Measurements from ENCODE around the gene PDZD2. TPM values are rescaled to one million over a fixed set of nuclear protein-coding genes. Genes with fewer than 3 reads are reported as not detected.

PDZD2 gene
- total RNA-seq, 1 experiment from 2014 or later: 2.2 TPM

- CTCF ChIA-PET: no interaction called here
- Histone ChIP-seq H3K36me3 (ENCODE audit: insufficient read depth, low read length, poor library complexity, severe bottlenecking) (no peaks in the 10 kb centered on the region), H3K27ac (ENCODE audit: low read depth, low read length, poor library complexity, severe bottlenecking) (no peak overlapping the region), H3K4me1 (ENCODE audit: insufficient read depth, low read length, poor library complexity, severe bottlenecking) (no peaks in the 10 kb centered on the region), H3K4me3 (ENCODE audit: low read depth, low read length, poor library complexity, severe bottlenecking) (no peak overlapping the region), H3K9me3 (ENCODE audit: low read depth, low read length, poor library complexity, severe bottlenecking) (no peaks in the 10 kb centered on the region), H3K27me3 (replicated peaks; ENCODE audit: insufficient read depth, low read depth, low read length, poor library complexity) (no peaks in the 10 kb centered on the region)
- POLR2A ChIA-PET (ENCODE audit: low non-redundant PET): no interaction called here
- TF ChIP-seq EZH2 (IDR thresholded peaks at IDR 0.05; ENCODE audit: borderline replicate concordance, low read depth, low read length, poor library complexity, severe bottlenecking): no peak
- TF ChIP-seq, protein P1, sequence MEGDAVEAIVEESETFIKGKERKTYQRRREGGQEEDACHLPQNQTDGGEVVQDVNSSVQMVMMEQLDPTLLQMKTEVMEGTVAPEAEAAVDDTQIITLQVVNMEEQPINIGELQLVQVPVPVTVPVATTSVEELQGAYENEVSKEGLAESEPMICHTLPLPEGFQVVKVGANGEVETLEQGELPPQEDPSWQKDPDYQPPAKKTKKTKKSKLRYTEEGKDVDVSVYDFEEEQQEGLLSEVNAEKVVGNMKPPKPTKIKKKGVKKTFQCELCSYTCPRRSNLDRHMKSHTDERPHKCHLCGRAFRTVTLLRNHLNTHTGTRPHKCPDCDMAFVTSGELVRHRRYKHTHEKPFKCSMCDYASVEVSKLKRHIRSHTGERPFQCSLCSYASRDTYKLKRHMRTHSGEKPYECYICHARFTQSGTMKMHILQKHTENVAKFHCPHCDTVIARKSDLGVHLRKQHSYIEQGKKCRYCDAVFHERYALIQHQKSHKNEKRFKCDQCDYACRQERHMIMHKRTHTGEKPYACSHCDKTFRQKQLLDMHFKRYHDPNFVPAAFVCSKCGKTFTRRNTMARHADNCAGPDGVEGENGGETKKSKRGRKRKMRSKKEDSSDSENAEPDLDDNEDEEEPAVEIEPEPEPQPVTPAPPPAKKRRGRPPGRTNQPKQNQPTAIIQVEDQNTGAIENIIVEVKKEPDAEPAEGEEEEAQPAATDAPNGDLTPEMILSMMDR (conservative IDR thresholded peaks at IDR 0.05; ENCODE audit: low read depth, low read length): no peak
- no peak for DNase-seq (ENCODE audit: low spot score)
- BruUV-seq (replicated peaks): no TSS peak
- intact Hi-C loops (cut with micrococcal nuclease; ENCODE audit: unreplicated experiment): no loop called here
Measured at GRCh38 chr5:31794009-31794408, 155.1 kb downstream of the PDZD2 start.

DNA sequence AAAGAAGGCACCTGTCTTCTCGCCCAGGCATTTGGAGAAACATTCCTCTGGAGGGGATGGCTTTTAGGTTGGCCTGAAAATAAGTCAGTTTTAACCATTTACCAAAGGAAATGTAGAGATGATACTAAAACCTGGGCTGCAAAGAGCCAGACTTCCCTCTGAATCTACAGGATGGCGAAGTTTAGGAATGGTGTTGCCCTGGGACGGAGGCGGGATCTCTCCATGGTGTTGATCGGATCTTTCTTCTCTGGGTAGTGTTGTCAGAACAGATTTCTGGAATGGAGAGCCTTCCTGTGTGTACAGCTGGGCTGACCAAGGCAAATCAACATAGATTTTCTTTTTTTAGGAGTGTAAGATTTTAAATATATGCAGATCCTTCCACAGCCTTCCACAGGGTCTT lies 159.2 kb downstream of the PDZD2 start:
- CTCF ChIA-PET: no interaction called here
- no TSS peak for BruUV-seq (replicated peaks)

DNA sequence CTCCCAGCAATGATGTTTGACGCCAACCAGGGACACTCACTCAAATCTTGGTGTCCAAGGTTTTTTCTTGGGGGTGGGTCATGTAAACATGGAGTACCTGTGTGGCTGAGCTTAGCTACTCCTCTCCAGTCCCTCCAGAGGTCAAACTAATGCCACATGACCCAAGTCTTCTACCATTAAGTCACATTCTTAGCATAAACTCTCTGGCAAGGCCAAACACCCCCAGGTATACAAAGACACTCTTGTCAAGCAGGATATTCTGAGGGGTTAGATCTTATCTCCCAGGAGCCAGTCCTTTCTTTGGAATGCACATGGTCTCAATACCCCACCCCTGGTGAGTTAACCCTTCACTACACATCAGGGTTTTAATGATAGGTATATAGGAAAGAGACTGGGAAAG lies 161.4 kb downstream of the PDZD2 start:
- no peak overlapping the region for H3K27ac ChIP-seq (ENCODE audit: low read depth, low read length, poor library complexity, severe bottlenecking)
- no peaks in the 10 kb centered on the region for H3K4me1 ChIP-seq (ENCODE audit: insufficient read depth, low read length, poor library complexity, severe bottlenecking)
- H3K9me3 ChIP-seq (ENCODE audit: low read depth, low read length, poor library complexity, severe bottlenecking): no peaks in the 10 kb centered on the region
- DNase-seq (ENCODE audit: low spot score): no peak
- CTCF ChIA-PET: no interaction called here
- intact Hi-C loops (cut with micrococcal nuclease; ENCODE audit: unreplicated experiment): no loop called here
- H3K4me3 ChIP-seq (ENCODE audit: low read depth, low read length, poor library complexity, severe bottlenecking): no peak overlapping the region
- peaks cover 5% of the 10 kb centered on the region for H3K27me3 ChIP-seq (replicated peaks; ENCODE audit: insufficient read depth, low read depth, low read length, poor library complexity)
- no peak for TF ChIP-seq EZH2 (IDR thresholded peaks at IDR 0.05; ENCODE audit: borderline replicate concordance, low read depth, low read length, poor library complexity, severe bottlenecking)
- TF ChIP-seq, protein P1 (conservative IDR thresholded peaks at IDR 0.05; ENCODE audit: low read depth, low read length): no peak
- POLR2A ChIA-PET (ENCODE audit: low non-redundant PET): no interaction called here
- no peaks in the 10 kb centered on the region for H3K36me3 ChIP-seq (ENCODE audit: insufficient read depth, low read length, poor library complexity, severe bottlenecking)
- BruUV-seq (replicated peaks): no TSS peak

More for the DNA sequence above, 159.2 kb downstream of the PDZD2 start:
- Histone ChIP-seq H3K9me3 (ENCODE audit: low read depth, low read length, poor library complexity, severe bottlenecking) (no peaks in the 10 kb centered on the region), H3K36me3 (ENCODE audit: insufficient read depth, low read length, poor library complexity, severe bottlenecking) (no peaks in the 10 kb centered on the region), H3K27ac (ENCODE audit: low read depth, low read length, poor library complexity, severe bottlenecking) (no peak overlapping the region), H3K4me1 (ENCODE audit: insufficient read depth, low read length, poor library complexity, severe bottlenecking) (no peaks in the 10 kb centered on the region), H3K4me3 (ENCODE audit: low read depth, low read length, poor library complexity, severe bottlenecking) (no peak overlapping the region), H3K27me3 (replicated peaks; ENCODE audit: insufficient read depth, low read depth, low read length, poor library complexity) (peaks cover 5% of the 10 kb centered on the region)
- no peak for TF ChIP-seq EZH2 (IDR thresholded peaks at IDR 0.05; ENCODE audit: borderline replicate concordance, low read depth, low read length, poor library complexity, severe bottlenecking)
- TF ChIP-seq, protein P1 (conservative IDR thresholded peaks at IDR 0.05; ENCODE audit: low read depth, low read length): no peak
- intact Hi-C loops (cut with micrococcal nuclease; ENCODE audit: unreplicated experiment): no loop called here
- no peak for DNase-seq (ENCODE audit: low spot score)
- POLR2A ChIA-PET (ENCODE audit: low non-redundant PET): interaction anchor here (0.5 kb wide), 1 partner anchor 242 kb away, joined by 8 read pairs; no protein-coding TSS in a partner anchor
